Right renal cortex interstitium (tissue), 3 donors: ENCODE data around the gene FIBCD1. TPM values are rescaled to one million over a fixed set of nuclear protein-coding genes. Genes with fewer than 3 reads are reported as not detected.

Source experiments
- DNase-seq, 3 donors: peaks; one replicate each; pipeline ENCODE4 v3.0.0-alpha.2; 2013; ENCODE audit warnings: low read depth in 3 of 3, low spot score in 2 of 3
- polyA plus RNA-seq, 3 donors: library from polyadenylated mRNA; unstranded; fragments of 120-200 nt; gene quantifications; one replicate each; pipeline ENCODE4 v1.2.1, GENCODE V29; 2013; ENCODE audit not compliant: insufficient read length in 3 of 3

The FIBCD1 gene, protein sequence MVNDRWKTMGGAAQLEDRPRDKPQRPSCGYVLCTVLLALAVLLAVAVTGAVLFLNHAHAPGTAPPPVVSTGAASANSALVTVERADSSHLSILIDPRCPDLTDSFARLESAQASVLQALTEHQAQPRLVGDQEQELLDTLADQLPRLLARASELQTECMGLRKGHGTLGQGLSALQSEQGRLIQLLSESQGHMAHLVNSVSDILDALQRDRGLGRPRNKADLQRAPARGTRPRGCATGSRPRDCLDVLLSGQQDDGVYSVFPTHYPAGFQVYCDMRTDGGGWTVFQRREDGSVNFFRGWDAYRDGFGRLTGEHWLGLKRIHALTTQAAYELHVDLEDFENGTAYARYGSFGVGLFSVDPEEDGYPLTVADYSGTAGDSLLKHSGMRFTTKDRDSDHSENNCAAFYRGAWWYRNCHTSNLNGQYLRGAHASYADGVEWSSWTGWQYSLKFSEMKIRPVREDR
- under 1 TPM; 0.08 to 0.37 (median 0.33) TPM for polyA plus RNA-seq

DNA sequence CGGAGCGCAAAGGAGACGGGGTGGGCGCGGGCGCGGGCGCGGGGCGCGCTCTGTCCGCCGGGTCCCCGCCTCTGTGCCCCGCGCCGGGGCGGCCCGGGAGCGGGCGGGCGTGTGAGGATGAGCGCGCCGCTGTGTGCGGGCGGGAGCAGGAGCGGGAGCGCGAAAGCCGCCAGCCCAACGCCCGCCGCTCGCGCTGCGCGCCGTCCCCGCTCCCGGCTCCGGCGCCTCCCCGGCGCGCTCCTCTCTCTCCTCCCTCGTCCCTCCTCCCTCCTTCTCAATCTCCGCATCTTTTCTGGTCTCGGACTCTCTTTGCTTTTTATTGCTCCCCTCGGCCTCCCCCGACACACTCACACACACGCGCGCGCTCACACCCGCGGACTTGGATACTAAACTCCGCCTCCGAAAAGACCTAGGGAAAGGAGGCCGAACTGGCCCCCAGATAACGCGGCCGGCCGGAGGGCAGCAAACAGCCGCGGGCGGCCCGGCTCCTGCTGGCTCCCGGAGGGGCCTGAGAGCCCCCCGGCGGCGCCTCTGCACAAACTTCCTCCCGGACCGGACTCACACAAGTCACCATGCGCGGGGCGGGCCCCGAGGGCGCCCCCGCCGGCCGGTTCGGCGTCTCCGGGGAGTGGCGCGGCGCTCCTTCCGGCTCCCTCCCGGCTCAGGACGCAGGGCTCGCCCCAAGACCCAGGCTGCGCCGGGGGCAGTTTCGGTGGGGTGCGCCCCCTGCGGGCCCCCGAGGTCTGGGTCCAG, at the start of gene FIBCD1:
FIBCD1 (minus strand) TSS at position 596 of the 753 bp plus-strand sequence. CDS start 640 bp downstream, outside the sequence.
- DNase-seq: no peak

DNA sequence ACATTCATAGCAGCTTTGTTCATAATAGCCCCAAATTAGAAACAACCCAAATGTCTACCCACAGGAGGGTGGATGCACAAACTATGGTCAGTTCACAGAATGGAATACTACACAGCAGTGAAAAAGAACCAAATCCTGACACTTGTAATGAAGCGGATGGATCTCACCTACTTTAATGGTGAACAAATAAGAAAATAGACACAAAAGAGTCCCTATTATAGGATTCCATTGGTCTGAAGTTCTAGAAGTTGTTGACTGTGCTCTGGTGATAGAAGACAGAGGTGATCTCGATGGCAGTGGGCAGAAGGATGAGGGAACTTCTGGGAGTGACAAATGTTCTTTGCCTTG, 49.3 kb upstream of the FIBCD1 start:
- no peak for DNase-seq

DNA sequence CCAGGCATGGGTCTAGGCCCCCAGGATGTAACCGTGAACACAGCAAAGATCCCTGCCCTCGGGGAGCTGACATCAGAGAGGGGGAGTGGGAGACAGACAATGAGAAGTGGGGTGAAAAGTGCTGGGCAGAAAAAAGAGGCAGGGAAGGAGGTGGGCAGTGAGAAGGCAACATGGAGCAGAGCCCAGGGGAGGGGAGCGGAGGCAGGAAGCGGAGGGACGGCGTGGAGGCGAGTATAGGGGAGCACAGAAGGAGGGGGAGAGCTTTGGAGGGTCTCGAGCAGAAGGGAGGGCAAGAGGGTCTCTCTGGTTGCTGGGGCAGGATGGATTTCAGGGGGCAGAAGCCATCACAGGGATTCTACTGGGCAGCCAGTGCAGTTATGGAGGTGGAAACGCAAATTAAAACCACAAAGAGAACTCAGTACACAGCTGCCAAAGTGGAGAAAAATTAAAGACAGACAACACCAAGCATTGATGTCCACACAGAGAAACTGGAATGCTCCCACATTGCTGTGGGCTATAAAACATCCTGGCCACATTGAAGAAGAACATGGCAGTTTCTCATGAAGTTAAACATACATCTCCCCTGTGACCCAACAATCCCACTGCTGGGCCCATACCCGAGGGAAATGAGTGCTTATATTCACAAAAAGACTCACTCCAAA, 48.8 kb upstream of the FIBCD1 start:
- DNase-seq: no peak

DNA sequence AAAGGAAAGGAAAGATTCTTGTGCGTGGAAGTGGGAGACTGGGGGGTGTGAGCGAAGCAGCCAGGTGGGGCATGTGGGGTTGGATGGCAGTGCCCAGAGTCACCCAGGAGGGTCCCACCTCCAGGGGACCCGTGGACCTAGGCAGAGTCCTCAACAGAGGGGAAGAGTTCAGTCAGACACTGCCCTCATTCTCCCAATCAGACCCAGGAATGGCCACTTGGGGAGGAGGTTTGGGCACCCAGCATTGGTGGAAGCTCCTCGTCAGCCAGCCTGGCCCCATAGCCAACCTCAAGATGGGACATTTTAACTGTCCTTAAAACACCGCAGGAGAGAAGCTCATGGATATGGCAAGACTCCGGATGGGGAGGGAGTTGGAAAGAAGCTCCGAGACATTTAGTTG, 48.0 kb upstream of the FIBCD1 start:
- no peak for DNase-seq

DNA sequence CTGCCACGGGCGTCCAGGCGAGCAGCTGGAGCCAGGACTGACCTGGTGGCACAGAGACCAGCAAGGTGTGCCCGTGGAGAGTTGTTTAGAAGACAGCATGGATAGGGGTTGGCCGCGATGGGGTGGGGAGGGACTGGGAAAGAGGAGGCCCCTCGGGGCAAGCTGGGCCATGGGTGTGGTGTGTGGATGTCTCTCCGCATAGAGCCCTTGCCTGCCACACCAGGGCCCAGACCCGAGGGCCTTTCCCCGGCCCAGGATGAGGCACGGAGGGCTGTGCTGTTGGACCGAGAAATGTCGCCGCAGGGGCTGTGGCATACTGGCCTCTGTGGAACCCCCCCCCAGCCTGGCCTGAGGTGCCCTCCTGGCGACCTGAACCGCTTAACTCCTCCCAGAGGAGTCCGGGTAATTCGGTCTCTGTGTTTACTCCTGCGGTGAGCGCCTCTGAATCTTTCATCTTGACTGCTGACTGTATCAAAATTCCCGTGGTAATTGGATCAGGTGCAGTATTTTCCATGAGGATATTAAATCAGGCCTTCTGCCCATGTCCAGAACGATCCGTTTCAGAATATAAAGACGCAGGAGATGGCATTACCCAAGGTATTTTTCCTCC, 47.4 kb upstream of the FIBCD1 start:
- DNase-seq: peak in 1 of 3 donors; percentile 39

DNA sequence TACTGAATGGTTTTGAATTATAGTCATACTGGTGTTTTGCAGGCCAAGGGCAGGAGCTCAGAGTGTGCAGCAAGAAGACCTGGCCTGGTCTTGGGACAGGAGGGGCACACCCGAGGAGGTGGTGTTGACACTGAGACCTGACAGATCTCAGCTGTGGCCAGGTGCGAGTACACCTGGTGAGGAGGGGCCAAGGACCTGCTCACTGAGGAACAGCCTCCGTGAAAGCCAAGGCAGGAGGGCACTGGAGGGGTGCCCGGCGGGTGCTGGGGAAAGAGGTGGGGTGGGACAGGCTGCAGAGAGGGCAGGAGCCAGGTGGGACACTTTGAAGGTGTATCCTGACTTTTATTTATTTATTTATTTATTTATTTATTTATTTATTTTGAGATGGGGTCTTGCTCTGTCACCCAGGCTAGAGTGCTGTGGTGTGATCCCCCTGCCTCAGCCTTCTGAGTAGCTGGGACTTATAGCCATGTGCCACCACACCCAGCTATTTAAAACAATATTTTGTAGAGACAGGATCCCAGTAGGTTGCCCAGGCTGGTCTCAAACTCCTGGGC, 46.6 kb upstream of the FIBCD1 start:
- DNase-seq: no peak

DNA sequence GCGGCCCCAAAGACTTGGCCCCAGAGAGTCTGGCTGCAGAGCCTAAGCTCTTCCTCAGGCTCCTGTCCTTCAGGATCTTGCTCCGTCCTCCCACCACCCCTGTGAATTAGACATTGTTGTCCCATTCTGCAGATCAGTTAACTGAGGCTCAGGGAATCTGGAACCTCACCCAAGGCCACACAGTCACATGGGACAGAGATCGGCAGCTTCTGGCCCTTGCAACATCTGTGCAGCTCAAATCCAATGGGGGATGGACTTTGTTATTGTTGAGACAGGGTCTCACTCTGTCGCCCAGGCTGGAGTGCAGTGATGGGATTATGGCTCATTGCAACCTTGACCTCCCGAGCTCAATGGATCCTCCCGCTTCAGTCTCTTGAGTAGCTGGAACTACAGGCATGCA, 46.0 kb upstream of the FIBCD1 start:
- DNase-seq: no peak

DNA sequence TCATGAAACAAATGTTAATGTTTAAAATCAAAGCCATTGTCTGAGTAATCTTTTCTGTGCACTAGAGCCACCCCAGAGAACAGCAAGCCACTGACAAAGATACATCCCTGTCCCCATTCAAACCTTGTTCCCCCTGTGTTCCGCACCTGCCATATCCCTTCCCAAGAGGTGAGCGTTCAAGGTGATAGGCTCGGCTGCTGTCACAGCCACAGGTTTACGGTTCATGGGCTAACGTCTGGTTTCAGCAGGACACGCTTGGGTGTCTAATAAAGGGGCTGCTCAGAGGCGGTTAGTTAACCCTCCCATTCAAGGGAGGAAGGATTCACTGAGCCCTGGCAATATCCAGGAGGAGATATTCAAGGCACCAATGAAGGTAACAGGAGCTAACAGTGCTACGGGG, 45.5 kb upstream of the FIBCD1 start:
- no peak for DNase-seq

DNA sequence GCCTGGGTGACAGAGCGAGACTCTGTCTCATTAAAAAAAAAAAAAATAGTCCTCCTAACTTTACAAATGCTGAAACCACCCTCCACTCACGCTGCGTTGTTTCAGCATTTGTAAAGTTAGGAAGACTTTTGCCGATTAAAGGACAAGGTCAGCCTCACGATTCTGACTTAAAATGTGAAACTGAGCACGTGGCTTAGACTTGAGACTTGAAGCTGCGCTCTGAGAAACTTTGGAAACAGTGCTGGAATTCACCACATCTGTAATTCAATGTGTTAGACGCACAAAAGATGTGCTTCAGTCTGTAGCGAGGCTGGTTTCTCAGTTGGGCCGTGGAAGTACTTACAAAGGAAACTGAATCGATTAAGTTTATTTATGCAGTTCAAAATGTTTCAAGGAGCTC, 44.9 kb upstream of the FIBCD1 start:
- no peak for DNase-seq

DNA sequence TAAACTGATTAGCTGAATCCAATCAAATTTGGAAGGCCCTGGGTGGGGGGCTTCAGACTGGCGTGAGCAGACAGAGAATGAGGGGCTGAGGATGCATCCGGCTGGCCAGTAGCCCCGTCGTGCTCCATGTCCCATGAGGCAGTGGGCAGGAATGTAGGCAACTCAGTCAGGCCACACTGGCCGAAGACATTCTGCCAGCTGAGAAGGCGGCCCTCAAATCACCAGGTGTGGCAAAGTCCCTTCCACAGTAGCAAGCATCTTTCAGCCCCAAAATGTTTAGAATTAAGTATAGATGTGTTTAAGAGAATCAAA, 44.3 kb upstream of the FIBCD1 start:
- no peak for DNase-seq

DNA sequence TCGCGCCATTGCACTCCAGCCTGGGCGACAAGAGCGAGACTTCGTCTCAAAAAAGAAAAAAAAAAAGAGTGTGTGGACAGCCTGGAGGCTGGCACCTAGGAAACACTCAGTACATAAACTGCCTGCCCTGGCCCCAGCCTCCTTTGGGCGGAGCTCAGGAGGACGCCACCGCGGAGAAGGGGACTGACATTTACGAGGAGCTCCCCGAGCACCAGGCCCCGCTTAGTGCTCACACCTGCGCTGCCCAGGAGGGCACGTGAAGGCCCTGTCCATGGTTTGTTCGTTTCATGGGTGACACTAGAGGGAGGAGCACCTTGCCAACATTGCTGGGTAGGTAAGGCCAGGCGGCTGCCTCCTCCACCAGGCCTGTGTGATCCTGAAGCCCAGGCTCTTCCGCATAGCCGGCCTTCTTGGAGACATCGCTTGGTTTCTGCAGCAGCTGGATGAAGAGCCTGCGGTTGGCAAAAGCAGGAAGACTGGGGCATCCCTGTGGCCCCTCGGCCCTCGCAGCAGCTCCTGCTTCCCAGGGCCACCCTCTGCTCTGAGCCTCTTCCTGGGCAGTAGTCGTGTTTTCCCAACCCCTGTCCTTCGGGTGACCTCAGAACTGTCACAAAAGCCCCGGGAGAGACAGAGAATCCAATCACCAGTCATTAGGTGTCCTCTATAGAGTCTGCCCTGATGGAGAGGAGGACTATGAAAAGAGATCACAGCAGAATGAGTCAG, 43.8 kb upstream of the FIBCD1 start:
- no peak for DNase-seq

DNA sequence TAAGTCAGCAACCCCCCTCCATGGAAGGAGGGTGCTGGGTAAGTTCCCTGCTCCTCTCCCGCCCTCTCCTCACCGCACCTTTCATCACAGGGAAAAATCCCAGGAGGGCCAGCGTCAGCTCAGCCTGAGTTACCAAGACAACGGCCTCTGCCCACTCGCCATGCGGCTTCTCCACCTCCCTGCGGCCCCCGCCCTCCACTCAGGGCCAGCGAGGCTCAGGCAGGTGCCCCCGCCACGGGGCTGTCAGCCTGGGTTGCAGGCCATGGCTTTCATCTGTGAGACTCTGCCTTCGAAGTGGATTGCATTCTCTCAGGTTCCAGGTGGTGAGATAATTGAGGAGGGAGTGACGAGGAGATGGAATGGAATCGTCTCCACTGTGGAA, 42.7 kb upstream of the FIBCD1 start:
- no peak for DNase-seq

DNA sequence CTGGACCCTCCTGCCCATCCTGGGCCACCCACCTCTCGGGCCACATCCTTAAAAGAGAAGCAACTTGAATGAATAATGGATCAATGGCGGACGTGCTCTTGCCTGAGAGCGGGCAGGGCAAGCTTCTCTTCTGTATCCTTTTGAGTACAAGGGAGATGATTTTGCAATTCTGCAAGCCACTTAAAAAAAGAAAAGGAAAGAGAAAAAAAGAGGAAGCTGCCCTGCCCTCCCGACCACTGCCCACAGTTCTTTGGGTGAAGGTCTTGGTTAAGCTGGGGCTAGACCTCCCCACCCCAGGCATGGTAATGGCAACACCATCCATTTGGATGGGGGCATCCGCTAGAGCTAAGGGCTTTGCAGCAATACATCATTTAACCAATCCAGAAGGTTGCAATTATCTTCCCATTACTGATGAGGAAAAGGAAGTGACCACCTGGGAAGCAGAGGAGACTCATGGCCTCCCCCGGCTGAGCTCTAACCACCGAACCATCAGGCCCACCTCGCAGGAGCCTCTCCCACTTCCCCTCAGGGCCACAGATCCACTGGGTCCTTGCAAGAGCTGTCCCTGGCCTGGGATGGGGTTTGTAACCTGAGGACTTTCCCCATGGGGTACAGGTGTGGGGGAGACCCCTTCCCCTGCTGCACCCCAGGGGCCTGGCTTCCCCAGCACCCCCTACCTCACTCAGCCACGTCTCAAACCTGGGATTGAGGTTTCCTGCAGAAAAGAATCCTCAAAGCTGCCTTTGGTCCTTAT, 42.1 kb upstream of the FIBCD1 start:
- DNase-seq: no peak

DNA sequence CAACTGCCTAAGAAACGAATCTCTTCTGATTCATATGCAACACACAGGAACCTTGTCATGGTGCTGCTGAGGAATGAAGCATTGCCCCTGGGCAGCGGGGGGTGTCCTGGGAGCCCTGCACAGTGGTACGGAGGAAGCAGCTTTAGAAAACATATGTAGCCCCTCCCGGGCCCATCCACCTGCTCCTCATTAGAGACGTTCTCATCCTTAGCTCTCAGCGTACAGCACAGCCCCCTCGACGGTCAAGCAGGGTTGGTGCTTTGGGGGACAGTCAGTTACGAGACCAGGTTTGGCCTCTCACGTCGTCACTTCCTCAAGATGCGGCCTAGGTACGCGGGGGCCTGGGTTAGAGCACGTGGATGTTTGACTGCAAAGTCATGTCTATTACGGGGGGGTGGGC, 41.5 kb upstream of the FIBCD1 start:
- DNase-seq: no peak

DNA sequence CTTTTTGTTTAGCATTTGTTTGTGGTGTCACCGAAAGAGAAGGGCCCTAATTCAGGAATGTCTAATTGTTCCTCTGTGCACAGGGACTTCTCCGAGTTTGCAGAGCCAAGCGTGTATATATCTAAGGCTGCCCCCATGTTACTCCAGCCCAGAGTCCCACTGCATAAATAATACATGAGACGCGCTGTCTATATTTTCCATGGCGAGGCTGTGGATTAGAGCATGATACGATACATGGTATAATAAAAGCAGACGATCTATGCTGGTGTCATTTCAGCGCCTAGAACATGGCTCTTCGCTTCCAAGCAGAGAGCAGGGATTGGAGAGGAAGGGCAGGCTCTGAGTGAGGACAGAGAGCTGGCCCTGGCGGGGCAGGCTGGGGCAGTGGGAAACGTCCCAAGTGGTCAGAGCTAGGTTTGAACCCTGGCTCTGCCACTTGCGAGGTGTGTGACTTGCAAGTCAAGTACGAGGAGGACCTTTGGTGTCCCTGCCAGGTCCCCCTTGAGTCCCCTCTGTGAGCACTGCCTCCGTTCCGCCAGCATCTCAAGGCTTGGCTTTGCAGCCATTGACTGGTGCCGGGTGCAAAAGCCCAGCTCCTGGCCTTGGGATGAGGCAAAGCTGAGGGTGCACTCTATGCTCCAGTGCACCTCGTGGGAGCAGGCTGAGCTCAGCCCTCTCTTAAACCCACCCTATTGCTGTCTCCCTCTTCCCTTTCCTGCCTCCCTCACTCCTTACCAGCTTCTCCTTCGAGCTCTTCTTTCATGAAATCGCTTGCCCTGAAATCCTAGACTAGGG, 40.7 kb upstream of the FIBCD1 start:
- no peak for DNase-seq

DNA sequence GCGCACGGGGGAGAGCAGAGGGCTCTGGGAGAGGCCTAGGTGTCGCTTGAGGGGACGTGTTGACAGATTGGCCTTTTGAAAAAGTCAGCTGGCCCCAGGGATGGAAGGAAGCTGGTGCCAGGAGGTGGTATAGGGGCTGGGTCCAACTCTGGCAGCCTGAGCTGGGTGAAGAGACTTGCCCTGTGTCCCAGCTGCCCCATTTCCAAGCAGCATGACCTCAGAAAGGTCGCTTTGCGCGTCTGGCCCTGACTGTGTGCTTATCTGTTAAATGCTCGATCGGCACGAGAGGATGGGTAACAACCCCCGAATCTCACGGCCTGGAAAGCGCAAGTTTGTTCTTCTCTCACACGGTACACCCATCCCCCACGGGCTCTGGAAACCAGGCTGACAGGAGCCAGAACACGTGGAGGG, 38.8 kb upstream of the FIBCD1 start:
- no peak for DNase-seq

DNA sequence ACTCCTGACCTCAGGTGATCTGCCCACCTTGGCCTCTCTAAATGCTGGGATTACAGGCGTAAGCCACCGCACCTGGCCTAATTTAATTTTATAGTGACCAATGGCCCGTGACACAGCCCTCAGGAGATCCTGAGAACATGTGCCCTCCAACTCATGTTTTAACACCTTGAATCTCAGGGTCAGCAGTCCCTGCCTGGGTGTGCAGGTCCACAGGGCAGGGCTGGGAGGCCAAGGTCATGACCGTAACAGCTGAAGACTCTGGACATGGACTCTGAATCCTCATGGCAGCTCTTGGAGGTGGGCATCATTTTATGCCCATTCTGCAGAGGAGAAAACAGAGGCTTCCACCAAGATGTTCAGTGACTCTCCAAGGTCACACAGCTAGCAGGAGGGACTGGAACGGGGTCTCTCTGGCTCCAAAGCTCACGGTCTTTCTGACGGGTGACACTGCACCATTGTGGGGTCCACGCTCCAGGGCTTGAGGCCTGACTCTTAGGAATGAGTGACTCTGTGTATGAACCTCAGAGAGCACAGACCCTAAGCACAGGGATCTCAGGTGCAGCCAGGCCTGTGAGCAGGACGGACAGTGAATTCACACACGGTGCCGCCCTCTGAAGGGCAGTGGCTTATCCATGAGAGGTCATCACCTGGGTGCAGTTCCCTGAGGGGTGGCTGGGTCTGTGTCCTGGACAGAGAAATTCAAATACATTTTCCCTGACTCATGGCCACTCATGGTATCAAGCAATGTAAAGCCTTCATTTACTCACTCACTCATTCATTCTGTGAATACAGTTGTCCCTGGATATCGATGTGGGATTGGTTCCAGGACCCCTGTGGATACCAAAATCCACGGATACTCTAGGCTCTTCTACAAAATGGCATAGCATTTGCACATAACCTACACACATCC, 37.1 kb upstream of the FIBCD1 start:
- DNase-seq: no peak

DNA sequence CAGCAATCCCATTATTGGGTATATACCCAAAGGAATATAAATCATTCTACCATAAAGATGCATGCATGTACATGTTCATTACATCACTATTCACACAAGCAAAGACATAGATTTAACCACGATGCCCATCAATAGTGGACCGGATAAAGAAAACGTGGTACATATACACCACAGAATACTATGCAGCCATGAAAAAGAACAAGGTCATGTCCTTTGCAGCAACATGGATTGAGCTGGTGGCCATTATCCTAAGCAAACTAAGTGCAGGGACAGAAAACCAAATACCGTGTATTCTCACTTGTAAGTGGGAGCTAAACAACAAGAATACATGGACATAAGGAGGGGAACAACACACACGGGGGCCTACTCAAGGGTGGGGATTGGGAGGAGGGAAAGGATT, 36.1 kb upstream of the FIBCD1 start:
- no peak for DNase-seq
